ENCODE results near the gene HCN1.
"Not testable (repeated sequence)": the region's sequence is repeated elsewhere in the genome, so short reads cannot be mapped to it uniquely, and the experiment has no call there.

The HCN1 gene

GRCh38 chr5:45417285-45417998, 278.7 kb downstream of the HCN1 start:
- DNase-seq (ENCODE audit: low read depth in 3 of 3), result no peak

GRCh38 chr5:45414620-45415573, 281.3 kb downstream of the HCN1 start:
- DNase-seq (ENCODE audit: low read depth in 3 of 3), result no peak

DNA sequence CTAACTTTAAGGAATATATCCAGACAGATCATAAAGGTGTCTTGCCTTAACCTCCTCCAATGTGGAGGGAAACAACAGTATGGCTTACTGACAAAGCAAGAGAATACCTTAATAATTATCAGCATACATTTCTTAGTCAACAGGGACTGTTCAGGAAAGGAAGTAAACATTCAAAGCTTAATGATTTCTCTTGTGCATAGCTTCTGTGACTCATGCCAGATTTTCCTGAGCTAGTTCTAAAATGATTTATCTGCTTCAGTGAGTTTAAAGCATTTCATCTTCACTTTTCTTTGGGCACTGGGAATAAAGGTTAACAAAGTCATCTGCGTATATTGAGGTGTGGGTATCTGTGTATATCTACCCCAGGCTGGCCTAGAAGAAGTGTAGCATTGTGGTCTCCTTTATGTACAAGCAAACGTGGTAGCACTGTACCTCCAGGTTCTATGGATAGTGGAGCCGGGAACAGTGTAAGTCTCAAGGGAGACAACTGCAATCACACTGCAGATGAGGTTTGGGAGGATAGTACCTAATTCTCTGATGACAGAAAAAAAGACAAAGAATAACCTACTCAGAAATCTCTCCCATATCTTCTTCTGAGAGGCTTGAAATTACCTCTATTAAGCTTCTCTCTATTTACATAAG, 284.1 kb downstream of the HCN1 start:
- DNase-seq (ENCODE audit: low read depth in 3 of 3), result no peak

DNA sequence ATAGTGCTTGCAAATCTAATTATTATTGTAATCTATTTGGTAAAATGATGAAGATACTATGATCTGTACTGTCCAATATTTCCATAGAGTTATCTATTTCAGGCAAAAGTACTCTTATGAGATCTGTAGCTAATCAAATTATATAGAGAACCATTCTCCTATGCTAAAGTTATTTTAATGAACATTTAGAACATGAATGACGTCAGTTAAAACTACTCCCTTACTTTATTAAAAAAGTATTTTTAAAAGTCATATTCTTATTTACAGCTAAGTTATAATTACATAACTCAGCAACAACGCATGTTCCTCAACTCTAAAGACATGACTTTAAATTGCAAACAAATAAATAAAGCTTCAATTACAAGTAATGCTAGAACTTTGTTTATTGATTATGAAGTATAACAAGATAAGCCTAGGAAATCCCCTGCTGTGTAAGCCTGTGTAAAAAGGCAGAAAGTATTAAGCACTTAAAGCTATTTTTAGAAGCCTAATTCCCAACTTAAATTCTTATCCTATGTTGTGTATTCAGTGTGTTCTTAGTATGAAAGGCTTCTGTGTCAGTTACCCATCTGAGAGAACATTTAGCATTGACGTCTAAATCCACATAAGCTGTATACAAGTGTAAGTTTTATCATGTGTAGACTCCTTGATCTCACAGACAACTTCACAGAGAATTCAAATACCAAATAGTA, 285.7 kb downstream of the HCN1 start:
- DNase-seq (ENCODE audit: low read depth in 3 of 3), result no peak

DNA sequence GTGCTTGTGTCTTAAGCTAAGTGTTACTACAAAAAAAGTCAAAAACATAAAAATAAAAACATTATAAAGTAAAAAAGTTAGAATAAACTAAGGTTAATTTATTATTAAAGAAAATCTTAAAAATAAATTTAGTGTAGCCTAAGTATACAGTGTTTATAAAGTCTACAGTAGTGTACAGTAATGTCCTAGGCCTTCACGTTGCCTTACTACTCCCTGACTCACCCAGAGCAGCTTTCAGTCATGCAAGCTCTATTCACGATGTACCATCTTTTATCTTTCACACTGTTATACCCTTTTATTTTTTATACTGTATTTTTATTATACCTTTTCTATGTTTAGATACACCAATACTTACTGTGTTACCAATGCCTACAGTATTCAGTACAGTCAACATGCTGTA, 288.1 kb downstream of the HCN1 start:
- no peak for DNase-seq (ENCODE audit: low read depth in 3 of 3)

DNA sequence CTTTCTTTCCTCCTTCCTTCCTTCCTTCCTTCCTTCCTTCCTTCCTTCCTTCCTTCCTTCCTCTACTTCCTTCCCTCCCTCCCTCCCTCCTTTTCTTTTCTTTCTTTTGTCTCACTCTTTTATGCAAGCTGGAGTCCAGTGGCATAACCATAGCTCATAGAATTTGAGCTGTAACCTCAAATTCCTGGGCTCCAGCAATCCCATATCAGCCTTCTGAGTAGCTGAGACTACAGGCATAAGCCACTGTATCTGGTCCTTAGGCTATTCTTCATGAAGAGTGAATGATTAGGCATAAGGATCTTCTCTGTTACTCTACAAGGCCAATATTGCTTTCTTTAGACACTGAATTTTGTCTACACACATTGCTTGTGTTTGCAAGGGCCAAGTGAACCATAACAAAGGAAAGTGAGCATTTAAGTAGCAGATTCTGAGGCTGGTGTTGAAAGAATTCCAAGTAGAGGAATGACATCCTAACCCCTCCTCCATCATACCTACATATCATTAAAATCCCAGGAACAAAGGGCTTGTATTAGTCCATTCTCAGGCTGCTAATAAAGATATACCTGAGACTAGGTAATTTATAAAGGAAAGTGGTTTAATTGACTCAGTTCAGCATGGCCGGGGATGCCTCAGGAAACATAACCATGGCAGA, 293.2 kb downstream of the HCN1 start:
- DNase-seq (ENCODE audit: low read depth in 3 of 3), result no peak

GRCh38 chr5:45399041-45399440, 297.1 kb downstream of the HCN1 start:
- no peak for DNase-seq (ENCODE audit: low read depth in 3 of 3)

DNA sequence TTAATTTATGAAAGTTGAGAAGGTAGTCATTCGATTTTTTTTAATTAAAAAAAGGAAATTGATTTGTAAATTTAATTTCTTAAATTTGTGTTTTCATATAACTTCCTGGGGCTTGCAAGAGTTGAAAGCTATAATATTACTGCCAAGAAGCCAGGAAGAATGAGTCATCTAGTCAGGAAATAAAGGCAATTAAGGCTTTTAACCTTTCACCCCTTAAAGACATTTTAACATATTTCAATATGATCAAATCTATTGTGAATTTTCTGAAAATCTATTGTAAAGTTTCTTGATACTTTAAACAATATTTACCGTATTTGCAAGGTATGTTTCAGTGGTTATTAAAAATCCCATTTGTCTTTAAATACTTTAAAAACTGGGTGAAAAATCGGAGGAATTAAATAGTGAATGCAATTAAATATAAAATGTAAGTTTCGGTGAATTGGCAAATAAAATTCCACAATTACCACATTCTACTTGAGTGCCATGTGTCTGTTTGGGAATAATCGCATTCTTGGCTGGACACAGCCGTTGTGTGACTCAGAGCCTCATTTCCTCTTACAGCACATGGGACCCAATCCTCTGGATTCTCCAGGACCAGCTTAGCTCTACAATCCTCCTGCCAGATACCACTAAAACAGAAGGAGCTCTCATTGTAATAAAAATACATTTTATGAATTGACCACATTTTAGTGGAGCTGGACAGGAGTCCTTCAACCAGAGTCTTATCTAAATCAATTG, 310.7 kb downstream of the HCN1 start:
- no peak for DNase-seq (ENCODE audit: low read depth in 3 of 3)

- DNase-seq (ENCODE audit: low read depth in 3 of 3), result no peak
Observed at GRCh38 chr5:45383985-45384384, 312.2 kb downstream of the HCN1 start.

DNA sequence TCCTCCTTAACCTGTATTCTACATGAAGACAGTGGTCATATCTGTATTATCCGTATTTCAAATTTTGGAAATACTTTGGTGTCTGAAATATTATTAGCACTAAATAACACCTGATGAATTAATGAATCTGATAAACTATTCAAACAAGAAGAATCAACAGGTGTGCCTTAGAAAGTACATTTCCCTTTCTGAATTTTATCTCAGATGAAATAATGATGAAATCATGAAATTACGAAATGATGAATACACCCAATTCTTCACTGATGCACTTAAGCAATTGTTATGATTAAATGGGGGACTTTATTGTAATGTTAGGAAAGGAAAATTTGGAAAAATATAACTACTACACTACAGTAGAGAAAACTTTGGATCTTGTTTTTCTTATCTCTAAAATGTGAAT, 313.6 kb downstream of the HCN1 start:
- DNase-seq (ENCODE audit: low read depth in 3 of 3), result no peak

DNA sequence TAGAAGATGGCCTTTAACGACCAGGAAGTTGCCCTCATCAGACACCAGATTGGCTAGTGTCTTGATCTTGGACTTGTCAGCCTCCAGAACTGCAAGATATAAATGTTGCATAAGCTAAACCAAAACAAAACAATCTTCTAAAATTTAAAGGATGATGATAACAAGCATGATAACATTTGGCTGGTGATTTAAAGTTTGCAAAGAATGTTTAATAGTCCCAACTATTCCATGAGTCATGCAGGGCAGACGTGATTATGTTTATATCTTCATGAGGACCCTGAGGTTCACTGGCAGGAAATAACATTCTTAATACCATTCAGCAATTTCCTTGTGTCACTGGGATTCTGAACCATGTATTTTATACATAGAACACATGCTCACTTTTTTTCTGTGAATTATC, 319.8 kb downstream of the HCN1 start:
- no peak for DNase-seq (ENCODE audit: low read depth in 3 of 3)

GRCh38 chr5:45372629-45373028, 323.6 kb downstream of the HCN1 start:
- DNase-seq (ENCODE audit: low read depth in 3 of 3), result no peak

DNA sequence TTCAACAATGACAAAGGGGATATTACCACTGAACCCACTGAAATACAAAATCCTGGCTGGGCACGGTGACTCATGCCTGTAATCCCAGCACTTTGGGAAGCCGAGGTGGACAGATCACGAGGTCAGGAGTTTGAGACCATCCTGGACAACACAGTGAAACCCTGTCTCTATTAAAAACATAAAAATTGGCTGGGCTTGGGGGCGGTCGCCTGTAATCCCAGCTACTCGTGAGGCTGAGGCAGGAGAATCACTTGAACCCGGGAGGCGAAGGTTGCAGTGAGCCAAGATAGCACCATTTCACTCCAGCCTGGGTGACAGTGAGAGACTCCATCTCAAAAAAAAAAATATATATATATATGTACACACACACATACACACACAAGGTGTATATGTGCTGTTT, 324.8 kb downstream of the HCN1 start:
- DNase-seq (ENCODE audit: low read depth in 3 of 3), result not testable (repeated sequence)

DNA sequence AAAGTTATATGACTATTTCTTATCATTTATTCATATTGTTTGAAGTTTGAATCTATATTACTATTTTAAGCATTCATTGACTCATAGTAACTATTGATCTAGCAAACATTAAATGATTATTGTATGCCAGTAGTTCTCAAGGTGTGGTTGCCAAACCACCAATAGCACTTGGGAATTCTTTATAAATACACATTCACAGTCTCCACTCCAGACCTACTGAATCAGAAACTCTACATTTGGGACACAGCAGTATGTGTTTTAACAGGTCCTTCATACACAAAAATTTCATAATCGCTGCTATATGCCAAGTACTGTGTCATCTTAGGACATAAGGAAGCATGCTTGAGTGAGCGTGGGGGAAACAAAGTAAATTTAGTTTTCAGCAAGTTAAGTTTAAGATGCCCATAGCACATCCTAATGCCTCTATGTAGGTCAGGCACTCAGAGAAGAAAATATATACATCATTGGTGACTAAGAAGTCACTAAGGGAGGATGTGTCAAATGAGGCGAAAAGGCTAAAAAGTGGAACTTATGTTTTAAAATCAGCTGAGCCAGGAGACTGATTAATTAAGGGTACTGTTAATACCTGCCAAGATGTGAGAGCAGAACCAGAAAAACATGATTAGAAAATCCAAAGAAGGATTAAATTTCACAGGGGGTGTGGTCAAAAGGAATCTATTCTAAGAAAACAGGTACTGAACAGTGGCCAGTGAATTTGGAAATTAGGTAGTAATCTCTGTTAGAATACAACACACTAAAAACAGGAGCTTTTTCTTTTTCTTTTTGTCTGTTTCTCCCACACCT, 340.8 kb downstream of the HCN1 start:
- no peak for DNase-seq (ENCODE audit: low read depth in 3 of 3)

DNA sequence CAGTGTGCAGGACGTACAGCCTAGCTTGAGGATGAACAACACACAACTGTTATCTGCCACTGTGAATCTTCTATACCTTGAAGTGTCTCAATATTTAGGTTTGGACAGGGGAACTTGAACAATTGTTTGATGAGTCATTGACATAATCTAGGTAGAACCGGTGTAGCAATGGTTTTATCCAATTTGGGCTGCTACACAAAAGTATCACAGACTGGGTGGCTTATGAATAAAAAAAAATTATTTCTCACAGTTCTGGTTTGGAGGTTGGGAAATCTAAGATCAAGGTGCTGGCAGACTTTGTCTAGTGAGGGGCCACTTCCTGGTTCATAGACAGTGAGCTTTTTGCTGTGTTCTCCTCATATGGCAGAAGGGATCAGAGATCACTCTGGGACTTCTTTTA, 359.7 kb downstream of the HCN1 start:
- no peak for DNase-seq (ENCODE audit: low read depth in 3 of 3)

DNA sequence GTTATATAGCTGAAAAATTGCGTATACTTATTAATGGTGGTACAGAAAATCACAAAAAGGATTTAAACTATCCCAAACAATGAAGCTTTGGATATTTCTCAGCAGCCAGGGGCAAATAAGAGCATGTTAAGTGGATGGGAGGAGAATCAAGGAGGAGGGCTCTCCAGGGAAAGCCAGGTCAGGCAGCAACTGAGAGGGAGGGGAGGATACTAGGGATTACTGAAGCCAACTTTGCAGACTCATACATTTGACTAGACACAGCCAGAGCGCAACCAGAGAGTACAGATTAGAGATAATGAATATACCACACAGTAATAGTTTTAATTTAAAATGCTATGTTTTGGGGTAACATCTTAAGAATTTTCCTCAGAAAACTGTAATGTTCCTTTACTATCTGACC, 360.2 kb downstream of the HCN1 start:
- DNase-seq (ENCODE audit: low read depth in 3 of 3), result no peak

DNA sequence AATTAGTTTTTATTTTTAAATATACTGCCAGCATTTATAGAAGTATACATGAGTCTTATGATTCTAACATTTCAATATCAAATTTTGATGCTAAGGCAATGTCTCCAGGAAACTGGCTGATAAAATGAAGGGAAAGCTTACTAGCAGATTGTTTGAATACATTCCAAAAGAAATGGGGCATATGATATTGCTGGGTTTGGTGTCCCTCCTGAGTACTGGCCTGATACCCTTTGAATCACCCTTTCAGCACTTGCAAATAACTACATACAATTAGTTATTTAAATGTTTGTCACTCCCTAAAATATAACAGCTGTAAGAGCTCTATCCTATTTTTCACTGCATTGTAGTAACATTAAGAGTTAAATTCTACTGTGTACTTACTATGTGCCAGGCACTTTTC, 360.8 kb downstream of the HCN1 start:
- no peak for DNase-seq (ENCODE audit: low read depth in 3 of 3)

- DNase-seq (ENCODE audit: low read depth in 3 of 3), result no peak
Observed at GRCh38 chr5:45334939-45335338, 361.2 kb downstream of the HCN1 start.

GRCh38 chr5:45312627-45313026, 383.6 kb downstream of the HCN1 start:
- DNase-seq (ENCODE audit: low read depth in 3 of 3), result not testable (repeated sequence)

GRCh38 chr5:45295231-45295630, 400.9 kb downstream of the HCN1 start:
- DNase-seq (ENCODE audit: low read depth in 3 of 3), result no peak

Measured in stimulated activated CD4-positive, alpha-beta T cell treated with anti-CD3 and anti-CD28 coated beads, TNF-alpha, amount 100 ng/mL, for 48 hours (primary cell).